ENCODE data around the gene ZNF280B. TPM values are rescaled to one million over a fixed set of nuclear protein-coding genes. Genes with fewer than 3 reads are reported as not detected.

Gene ZNF280B
- total and polyA plus RNA-seq, 2 of the 13 experiments (the other 11 are each of a cell fraction or from before 2014, with no cell fraction given): 3.7 to 3.9 TPM

- H3K36me3 ChIP-seq (replicated peaks in 1 of 2; ENCODE audit: control insufficient read depth in 1 of 2, insufficient read depth in 2 of 2, low read length in 2 of 2): no peaks in the 10 kb centered on the region
- H4K20me1 ChIP-seq (ENCODE audit: insufficient read depth, low read length): no peaks in the 10 kb centered on the region
- peak overlapping the region; percentile 93 for H3K4me2 ChIP-seq (ENCODE audit: low read depth, low read length)
- H3K9me3 ChIP-seq (ENCODE audit: low read length): no peaks in the 10 kb centered on the region
- ATAC-seq (no peak), DNase-seq (ENCODE audit: low spot score) (no peak), FAIRE-seq (no peak)
- whole genome bisulfite sequencing (ENCODE audit: low lambda C conversion rate): 51% methylated on average over 10 of the region's 12 CpGs
- POLR2A ChIA-PET: interaction anchor here (0.8 to 2.1 kb wide), 4 partner anchors 9 to 134 kb away, joined by 3 to 32 read pairs (median 3); partner anchors contain the start of gene ZNF280B
- no TSS peak for BruUV-seq (replicated peaks)
- no peak overlapping the region for H3K27ac ChIP-seq (ENCODE audit: extremely low read length, insufficient read depth, low read length)
- no peak overlapping the region for H2AFZ ChIP-seq (ENCODE audit: low read length)
- TF ChIP-seq HES4 (CRISPR knock-in tag; IDR thresholded peaks at IDR 0.05; ENCODE audit: borderline replicate concordance): no peak
- TF ChIP-seq SRSF9 (IDR thresholded peaks at IDR 0.05; ENCODE audit: borderline replicate concordance, insufficient read depth, low read depth, low read length, poor library complexity, severe bottlenecking): no peak
- peak; percentile 54 for TF ChIP-seq FOSL2 (CRISPR knock-in tag; IDR thresholded peaks at IDR 0.05)
- TF ChIP-seq ZNF644 (CRISPR knock-in tag; IDR thresholded peaks at IDR 0.05; ENCODE audit: low read depth): 0 out of 2 replicates have a peak, but pooled peaks have one; percentile 6
- no peak for TF ChIP-seq ZNF280D (CRISPR knock-in tag; IDR thresholded peaks at IDR 0.05)
- intact Hi-C loops (cut with micrococcal nuclease; ENCODE audit: unreplicated experiment): no loop called here
- peaks cover 15% of the 10 kb centered on the region for H3K4me1 ChIP-seq (ENCODE audit: insufficient read depth, low read length)
- no peak overlapping the region for H3K9ac ChIP-seq (ENCODE audit: insufficient read depth, low read depth, low read length)
- H3K4me3 ChIP-seq (replicated peaks in 1 of 3; ENCODE audit: insufficient read depth in 1 of 3, low read depth in 2 of 3, low read length in 3 of 3): peak overlapping the region in 1 of 3 experiments; percentile 69; a peak in 1 of 6 replicates
- H3K79me2 ChIP-seq (ENCODE audit: insufficient read depth, low read length): no peaks in the 10 kb centered on the region
- CTCF ChIA-PET (ENCODE audit: low intra/inter-chr PET ratio, low total read pairs): no interaction called here
- peaks cover 0 to 9% of the 10 kb centered on the region in 2 experiments; a peak in 2 of 5 replicates for H3K27me3 ChIP-seq (ENCODE audit: control insufficient read depth in 1 of 2, insufficient read depth in 2 of 2, low read length in 2 of 2)
- in situ Hi-C loops (cut with HindIII; ENCODE audit: extremely low pct_ligation_motif_present, low pct_unique_long_range_greater_than_20kb): no loop called here
Measured at GRCh38 chr22:22520667-22521602, 12.4 kb upstream of the ZNF280B start.

Data from HepG2 (cell line).